GM18507 (cell line): ENCODE results near the gene RASAL2.
"Not testable (repeated sequence)": the region's sequence is repeated elsewhere in the genome, so short reads cannot be mapped to it uniquely, and the experiment has no call there.

Experiments
- DNase-seq: peaks from one replicate; pipeline ENCODE4 v3.0.0; 2011; ENCODE audit warnings: low read depth; ENCODE audit not compliant: insufficient read length; ENCODE audit errors: extremely low spot score
- FAIRE-seq: peaks from 2 replicates; lab custom pipeline; 2011; peaks lifted over from hg19 to GRCh38; lab: Jason Lieb, UNC

The RASAL2 gene

DNA sequence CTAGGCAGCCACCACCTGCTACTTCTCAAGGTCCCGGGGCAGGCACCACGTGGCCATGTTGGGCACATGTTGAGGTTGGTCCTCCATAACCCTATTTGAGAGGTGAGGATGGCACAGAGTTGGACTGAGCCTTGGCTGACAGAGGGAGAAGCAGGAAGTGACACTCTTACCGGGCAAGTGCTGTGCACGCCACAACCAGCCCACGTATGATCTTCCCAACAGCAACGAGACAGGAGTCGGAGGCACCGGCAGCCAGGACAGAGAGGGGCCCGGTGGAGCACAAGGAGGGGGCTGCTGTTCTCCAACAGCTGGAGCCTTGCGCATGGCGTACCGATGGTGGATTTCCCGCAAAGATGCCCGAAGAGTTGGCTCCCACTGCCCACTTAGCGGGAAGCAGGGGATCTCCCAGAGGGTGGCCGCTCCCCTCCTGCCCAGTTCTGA is 399.4 kb downstream of the RASAL2 start:
- FAIRE-seq, result no peak
- DNase-seq, result no peak

DNA sequence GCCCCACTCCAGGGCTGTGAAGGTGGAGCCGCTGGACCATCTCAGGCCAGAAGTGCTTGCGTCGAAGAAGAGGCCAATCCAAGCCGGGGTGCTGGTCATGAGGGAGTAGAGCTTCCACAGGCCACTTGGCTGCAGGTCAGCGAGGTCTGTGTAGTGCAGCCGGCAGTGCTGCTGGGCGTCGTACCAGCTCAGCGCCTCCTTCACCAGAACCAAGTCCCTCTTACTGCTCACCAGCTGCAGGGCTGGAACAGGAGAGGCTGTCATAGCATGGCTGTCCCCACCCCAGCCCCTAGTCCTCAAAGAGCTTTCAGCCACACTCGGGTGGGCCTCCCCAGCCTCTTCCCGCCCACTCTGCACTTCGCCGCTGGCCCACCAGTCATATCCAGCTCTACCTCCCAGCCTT is 400.7 kb downstream of the RASAL2 start:
- DNase-seq (no peak), FAIRE-seq (no peak)

DNA sequence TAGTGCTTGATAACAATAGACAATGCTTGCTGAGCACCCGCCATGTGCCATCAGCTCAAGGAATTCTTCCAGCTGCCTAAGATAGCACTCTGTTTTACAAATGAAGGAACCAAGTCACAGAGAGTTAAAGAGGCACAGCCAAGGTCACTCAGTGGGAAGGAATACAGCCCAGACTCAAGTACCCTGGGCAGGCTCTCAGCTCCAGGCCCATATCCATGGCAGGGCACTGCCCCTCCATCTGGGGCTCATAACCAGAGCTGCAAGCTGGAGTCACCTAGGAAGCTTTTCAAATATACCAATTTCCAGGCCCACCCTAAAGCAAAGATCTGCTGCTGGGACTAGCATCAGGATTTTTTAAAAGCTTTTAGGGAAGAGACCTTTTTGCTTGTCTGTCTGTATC is 401.3 kb downstream of the RASAL2 start:
- FAIRE-seq (no peak), DNase-seq (no peak)

DNA sequence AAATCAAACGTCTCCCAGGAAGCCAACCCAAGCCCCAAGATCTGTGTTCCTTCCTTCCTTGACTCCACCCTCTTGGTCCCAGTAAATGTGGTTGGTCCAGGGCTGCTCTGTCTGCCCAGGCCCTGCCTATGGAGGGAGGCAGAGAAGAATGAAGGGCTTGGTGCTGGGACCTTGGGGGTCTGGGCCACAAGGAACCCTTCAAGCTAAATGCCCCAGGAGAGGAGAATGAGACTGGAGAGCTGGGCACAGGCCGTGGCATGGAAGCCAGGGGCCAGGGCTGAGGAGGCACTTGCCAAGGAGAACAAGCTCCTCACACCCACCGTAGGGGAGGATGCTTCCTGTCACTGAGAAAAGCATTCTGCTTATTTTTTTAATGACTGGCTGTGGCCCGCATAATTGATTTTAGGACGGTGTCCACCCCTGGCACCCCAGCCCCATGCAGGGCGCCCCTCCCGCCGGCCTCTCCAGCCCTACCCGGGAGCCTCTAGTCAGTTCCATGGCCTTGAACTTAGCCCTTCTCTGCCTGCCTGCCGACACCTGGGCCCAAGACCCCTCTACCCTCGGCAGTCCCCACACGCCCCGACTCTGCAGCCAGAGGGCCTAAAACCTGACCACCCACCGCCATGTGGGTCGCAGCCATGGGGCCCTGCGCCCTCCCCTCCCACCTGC is 402.0 kb downstream of the RASAL2 start:
- DNase-seq, result no peak

DNA sequence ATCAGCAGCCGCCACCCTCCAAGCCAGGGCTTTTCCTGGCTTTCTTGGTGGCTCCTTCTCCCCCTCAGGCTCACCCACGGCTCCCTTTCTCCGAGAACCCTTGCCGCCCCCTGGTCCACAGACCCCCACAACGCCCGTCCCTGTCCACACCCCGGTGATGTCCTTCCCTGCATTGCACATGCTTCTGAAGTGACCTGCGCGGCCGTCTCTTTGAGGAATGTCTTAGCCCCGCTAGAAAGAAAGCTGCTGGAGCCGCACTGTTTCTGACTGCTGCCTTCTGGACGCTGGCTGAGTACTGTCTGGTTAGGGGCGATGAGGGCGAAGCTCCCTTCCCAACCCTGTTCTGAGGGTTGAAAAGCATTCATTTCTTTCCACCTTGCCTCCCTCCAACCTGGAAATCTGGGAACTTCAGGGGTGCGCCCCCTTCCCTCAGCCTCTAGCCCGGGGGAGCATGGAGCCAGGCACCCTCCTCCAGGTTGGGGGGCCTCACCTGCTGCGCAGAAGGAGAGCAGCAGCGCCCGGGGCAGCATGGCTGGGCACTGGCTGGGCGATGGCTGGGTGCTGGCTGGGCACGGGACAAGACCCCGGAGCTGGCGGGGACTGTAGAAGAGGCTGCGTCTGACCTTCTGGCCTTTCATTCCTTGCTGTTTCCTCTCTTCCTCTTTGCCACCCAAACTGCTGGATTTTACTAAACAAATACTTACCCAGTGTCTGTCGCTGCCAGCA is 402.7 kb downstream of the RASAL2 start, which contains the start of gene CLEC20A:
Gene CLEC20A, minus strand, starts transcription at position 555 of the 726 bp plus-strand sequence. Its CDS starts 25 bp downstream, at position 530.
- FAIRE-seq, result no peak

More for the DNA sequence above, 402.0 kb downstream of the RASAL2 start:
- no peak for FAIRE-seq

DNA sequence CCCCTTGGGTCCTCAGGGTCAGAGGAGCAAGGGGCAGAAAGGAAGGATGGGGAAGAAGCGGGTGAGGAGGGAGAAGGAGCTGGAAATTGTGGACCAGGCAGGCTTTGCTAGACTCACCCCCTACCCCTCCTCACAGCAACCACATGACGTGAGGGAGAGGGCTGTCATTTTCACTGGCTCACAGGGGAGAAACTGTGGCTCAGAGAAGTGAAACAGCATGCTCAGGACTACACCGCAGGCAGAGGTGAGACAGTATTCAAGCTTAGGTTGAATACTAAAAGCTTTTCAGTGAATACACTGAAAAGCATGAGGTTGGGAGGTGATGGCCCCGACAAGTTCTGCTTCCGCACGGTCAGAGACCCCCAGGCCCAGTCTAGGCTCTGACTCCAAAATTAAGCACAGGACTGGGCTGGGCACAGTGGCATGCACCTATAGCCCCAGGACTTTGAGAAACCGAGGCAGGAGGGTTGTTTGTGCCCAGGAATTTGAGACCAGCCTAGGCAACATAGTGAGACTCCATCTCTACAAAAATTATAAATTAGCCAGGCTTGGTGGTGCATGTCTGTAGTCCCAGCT is 404.1 kb downstream of the RASAL2 start:
- FAIRE-seq (no peak), DNase-seq (no peak)

More for the DNA sequence above, 402.7 kb downstream of the RASAL2 start, which contains the start of gene CLEC20A:
- no peak for DNase-seq

DNA sequence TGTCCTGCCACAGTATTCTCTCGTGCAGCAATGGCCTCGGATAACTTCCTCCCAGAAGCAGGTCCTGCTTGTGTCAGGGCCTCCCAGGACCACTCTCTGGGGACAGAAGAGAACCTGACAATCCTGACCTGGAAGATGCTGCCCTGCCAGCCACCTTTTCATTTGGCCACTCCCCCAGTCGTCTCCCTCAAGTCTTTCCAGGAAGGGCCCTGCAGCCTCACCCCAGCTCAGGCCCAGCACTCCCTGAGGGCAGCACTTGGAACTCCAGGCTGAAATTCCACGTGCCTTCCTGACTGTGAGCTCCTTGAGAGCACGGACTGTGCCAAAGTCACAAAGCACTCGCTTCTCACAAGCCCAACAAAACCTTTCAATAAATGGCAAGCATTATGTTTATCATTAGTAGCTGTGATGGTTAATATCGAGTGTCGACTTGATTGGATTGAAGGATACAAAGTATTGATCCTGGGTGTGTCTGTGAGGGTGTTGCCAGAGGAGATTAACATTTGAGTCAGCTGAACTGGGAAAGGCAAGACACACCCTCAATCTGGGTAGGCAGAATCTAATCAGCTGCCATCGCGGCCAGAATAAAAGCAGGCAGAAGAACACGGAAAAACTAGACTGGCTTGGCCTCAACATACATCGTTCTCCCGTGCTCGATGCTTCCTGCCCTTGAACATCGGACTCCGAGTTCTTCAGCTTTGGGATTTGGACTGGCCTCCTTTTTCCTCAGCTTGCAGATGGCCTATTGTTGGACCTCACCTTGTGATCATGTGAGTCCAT is 405.2 kb downstream of the RASAL2 start:
- DNase-seq (no peak), FAIRE-seq (no peak)

DNA sequence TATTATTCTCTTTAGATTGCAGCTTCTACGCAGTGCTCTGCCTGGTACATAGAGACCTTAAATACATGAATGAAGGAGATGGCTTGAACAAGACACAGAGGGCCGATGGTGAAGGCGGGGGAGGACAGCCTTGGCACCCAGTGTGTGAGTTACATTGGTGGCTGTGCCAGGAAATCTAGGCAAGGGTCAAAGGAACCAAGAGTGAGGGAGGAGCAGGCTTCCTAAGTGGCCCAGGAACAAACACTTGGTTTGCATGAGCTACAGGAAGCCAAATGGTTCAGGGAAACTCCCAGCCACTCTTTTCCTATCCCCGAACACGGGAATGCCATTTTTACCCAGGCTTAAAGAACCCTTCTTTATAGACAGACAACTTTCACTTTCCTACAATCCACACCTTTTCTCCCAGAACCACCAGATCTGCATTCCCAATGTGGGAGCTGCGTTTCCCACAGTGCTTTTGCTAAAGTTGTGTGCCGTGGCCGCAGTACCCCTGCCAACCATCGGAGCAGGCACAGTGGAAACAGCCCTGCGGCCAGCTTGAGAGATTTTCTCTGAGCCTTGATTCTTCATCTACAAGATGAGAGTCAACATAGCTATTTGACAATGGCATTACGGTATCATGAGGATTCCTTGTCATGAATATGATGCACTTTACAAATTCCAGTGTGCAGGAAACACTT is 406.3 kb downstream of the RASAL2 start:
- DNase-seq, result no peak
- FAIRE-seq, result no peak

DNA sequence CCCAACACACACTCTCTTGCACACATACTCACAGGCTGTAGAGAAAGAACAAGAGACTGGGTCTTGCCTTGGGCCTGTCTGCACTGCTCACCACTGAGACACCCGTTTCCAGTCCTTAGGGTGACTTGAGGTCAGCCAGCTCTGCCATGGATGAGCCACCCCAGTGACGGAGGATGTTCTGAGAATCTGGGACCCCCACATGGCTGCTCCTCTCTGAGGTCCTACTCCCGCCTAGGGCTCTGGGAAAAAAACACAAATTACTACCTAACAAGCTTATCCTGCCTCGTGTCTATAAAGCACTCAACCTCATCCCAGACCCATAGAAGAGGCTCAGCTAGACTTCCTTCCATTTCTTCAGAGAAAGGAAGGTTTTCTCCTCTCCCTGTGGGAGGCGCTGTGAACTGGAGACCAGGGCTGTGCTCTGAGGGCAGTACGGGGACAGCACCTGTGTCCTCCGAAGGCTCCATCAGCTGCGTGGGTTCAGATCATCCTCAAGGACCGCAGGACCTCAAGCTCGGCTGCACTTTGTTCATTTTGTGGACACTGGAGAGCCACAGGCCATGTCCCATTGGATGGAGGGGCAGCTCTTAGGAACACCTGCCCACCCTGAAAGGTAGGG is 407.1 kb downstream of the RASAL2 start:
- no peak for FAIRE-seq
- DNase-seq, result no peak

DNA sequence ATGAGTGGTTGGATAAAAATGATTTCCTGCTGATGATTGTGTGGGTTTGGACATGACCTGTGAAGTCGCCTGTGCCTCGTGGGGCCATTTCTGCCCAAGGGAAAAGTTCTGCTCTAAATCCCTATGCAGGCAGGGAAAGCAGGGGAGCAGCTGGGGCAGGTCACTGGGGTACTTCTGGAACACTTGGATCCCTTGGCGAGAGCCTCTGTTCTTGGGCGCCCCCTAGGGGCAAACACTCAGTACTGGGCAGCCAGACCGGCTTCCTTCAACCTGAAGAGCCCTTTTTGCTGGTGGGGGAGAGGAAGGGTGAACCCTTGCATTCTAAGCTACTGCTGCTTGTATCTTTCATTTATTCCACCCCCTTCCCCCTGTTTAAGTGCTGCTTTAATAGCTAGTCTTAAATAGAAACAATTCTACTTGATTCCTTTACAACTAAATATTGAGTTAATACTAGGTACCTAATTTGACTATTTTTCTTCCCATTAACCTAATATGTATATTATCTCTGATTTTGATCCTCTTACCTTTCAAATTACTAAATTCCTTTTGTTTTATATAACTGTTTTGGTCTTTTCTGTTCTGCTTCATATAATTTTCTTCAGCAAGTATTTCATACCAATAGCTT is 407.9 kb downstream of the RASAL2 start:
- DNase-seq (peak; percentile 63), FAIRE-seq (peak; percentile 71)

DNA sequence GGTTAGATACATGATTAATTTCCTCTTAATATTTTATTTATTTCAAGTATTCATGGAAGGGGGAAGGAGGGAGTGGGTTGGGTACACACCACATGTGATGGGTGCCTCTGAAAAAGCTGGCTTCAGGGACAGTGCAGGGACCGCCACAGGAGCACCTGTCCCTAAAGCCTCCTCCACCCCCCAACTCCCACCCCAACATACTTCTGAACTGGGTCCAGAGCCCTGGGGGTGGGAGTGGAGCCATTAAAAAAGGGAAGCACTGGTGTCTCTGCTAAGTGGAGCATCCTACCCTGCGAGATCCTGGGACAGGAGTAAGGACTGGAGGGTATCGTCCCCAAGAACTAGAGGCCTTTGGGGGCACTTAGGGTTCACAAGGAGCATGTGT is 408.4 kb downstream of the RASAL2 start:
- FAIRE-seq, result no peak
- no peak for DNase-seq

DNA sequence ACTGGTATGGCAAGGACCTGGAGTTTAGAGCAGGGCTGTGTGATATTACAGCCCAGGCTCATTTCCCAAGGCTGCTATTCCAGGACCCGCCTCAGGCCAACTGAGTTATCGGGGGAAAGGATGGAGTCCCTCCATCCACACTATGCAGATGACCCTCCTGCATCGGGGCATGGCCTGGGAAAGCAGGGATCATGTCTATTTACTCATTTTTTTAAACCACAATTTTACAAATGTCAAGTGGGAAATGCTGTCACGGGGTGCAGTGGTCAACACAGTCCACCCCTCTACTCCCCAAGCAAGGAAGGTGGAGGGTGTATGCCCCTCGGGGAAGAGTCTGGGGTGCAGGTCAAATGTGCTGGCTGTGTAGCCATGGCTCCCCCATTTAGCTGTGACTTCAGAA is 409.0 kb downstream of the RASAL2 start:
- FAIRE-seq (no peak), DNase-seq (no peak)

DNA sequence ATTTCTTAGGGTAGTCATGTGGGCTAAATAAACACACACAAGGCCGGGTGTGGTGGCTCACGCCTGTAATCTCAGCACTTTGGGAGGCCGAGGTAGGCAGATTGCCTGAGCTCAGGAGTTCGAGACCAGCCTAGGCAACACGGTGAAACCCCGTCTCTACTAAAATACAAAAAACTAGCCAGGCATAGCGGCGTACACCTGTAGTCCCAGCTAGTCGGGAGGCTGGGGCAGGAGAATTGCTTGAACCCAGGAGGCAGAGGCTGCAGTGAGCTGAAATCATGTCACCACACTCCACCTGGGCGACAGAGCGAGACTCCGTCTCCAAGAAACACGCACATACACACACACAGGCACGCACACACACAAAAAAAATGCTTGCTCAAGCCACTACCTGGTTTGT is 409.4 kb downstream of the RASAL2 start:
- FAIRE-seq, DNase-seq: not testable (repeated sequence)

DNA sequence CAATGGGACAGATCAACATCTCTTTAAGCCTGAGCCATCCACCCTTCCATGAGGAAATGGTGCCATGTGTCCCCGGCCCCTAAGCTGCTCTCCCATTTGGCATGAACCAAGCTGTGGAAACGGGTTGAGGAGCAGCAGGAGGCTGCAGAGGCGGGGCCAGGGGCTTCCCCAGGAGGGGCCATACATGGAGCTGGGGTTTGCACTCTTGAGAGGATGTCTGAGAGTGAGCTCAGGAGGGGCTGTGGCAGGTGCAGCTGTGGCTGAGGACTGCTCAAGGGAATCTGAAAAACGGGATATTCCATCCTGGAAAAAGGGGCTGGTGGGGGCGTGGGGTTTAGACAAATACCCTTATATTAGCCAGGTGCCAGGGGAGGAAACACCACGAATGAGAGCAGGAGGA is 409.9 kb downstream of the RASAL2 start:
- DNase-seq, result no peak
- no peak for FAIRE-seq

DNA sequence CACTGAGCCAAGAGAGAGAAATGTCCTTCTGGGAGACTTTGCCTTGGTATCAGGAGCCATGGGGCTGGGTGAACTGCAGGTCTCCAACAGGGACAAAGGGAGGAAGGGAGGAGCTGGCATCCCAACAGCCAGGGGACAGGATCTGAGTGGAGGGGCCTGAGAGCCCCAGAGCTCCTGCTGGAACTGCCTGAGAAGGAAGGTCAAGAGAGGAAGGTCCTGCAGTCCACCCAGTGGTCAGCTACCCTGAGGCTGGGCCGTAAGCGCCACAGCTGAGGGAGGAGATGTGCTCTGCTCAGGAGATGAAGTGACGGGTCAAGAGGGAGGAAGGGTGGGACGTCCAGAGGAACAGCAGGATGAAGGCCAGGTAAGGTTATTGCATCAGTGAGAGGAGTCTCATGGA is 410.4 kb downstream of the RASAL2 start:
- no peak for FAIRE-seq

DNA sequence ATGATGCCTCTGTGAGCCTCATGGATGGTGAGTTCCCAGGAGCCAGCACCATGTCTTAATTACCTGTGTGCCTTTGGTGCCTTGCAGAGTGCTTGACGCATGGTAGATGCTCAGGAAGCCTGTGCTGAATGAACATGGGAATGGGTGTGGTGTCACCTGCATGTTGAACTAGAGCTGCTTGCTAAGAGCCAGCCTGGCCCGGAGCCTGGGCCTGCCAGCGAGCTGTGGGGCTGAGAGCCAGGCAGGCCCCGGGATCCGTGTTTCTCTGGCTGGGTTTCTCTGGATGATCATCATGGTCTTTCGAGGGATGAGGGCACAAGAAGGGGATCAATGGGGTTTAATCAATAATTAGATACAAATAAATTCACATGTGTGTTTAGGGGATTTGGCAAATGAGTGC is 412.3 kb downstream of the RASAL2 start:
- DNase-seq (no peak), FAIRE-seq (no peak)

More for the DNA sequence above, 410.4 kb downstream of the RASAL2 start:
- no peak for DNase-seq

DNA sequence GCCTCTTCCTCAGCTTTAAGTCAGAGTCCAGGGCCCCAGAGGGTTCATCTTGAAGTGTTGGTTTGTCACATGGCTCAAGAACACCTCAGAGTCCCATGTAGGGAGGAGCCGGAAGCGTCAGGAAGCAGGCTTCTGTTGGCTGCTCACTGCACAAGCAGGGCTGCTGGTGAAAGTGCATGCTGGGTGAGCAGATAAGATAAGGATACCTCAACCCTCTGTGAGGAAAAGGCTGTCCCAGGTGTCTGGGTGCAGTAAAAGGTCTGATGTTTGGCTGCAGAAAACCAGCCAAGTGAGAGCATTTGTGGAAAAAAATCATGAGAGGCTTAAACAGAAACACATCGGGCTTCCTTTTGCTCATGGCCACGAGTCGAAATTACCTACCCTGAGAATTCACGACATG is 412.8 kb downstream of the RASAL2 start:
- no peak for FAIRE-seq
- DNase-seq, result no peak

DNA sequence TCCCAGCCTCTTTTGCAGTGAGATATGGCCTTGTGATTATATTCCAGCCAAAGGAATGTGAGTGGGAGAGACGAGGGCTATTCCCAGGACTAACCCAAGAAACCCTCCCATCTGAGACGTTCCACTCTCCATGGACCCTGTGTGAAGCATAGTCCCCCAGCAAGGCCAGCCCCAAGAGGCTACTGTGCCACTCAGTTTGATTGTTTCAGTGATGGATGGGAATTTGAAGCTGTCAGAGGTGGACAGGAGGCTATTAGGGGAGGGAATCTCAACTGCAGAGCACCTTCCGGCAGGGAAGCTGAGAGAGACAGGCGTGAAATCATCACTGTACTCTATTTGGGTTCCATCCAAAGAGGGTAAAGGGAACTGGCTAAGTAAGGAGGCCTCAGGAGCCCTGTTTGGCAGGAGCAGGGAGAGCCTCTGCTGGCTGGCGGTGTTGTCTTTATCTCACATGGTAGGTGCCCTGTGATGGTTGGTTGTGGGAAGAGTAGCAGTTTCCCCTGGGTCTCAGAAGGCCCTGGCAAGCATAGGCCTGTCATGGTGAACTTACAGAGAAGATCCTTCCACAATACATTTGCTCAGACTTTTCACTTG is 415.6 kb downstream of the RASAL2 start:
- DNase-seq, result no peak
- FAIRE-seq, result no peak
